Measurements from ENCODE around the gene NDE1. TPM values are rescaled to one million over a fixed set of nuclear protein-coding genes. Genes with fewer than 3 reads are reported as not detected.
A peak's percentile ranks its signal among the peaks of the same experiment; 100 is the strongest.

NDE1 gene
- polyA plus RNA-seq, 1 of the 3 experiments (the other 2 are of a cell fraction): 27.9 TPM

DNA sequence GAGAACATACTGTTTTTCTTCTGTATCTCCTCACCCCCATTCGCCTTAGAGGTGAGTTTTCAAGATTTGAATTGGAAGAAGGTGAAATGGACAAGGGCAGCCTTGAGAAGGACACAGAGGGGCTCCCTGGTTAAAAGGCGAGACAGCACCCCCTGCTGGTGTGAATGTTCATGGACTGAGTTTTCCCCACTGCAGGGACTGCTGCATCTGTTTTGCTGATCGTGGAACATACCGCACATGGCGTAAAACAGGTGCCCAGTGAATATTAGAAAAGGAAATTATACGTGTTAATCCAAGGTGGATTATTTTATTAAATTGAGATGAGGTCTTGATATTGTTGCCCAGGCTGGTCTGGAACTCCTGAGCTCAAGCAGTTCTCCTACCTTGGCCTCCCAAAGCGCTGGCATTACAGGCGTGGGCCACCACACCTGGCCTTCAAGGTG is 54.5 kb downstream of the NDE1 start (continued):
- 0 out of 2 replicates have a peak, but pooled peaks have one; percentile 10 for TF ChIP-seq NRF1 (IDR thresholded peaks at IDR 0.05; ENCODE audit: low read depth, low read length)
- no peak for TF ChIP-seq RCOR1 (IDR thresholded peaks at IDR 0.05; ENCODE audit: low read length)
- no peak for TF ChIP-seq MXI1 (IDR thresholded peaks at IDR 0.05; ENCODE audit: low read depth, low read length)

DNA sequence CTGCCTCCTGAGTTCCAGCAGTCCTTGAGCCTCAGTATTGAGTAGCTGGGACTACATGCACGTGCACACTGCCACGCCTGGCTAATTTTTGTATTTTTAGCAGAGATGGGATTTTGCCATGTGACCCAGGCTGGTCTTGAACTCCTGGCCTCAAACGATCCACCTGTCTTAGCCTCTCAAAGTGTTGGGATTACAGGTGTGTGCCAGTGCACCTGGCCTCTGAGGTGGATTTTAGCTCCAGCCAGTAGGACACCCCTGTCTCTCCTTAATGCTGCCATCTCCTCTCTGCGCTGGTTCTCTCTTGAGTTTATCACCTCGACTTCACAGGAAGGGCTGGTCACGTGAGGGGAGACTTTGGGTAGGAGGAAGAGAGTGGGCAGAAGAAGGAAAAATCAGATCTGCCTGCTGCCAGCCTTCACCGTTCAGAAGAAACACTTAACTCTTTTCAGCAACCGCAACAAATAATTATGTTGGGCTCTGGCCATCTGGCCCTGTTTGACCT is 55.1 kb downstream of the NDE1 start:
- Histone ChIP-seq H3K9me3 (no peaks in the 10 kb centered on the region), H3K9ac (no peak overlapping the region), H3K27ac (ENCODE audit: low read depth in 2 of 2, low read length in 1 of 2) (no peak overlapping the region), H3K27me3 (ENCODE audit: insufficient read depth) (no peaks in the 10 kb centered on the region), H3K4me1 (ENCODE audit: control insufficient read depth in 1 of 2, insufficient read depth in 2 of 2, low read depth in 1 of 2, low read length in 1 of 2) (peaks cover 0 to 4% of the 10 kb centered on the region in 2 experiments; a peak in 1 of 4 replicates), H3K4me3 (ENCODE audit: low read depth in 2 of 2, low read length in 1 of 2) (no peak overlapping the region), H2AFZ (ENCODE audit: low read depth) (no peak overlapping the region), H3F3A (replicated peaks; ENCODE audit: insufficient read depth) (no peaks in the 10 kb centered on the region), H3K79me2 (ENCODE audit: insufficient read depth) (no peaks in the 10 kb centered on the region), H3K4me2 (no peak overlapping the region), H3K36me3 (replicated peaks in 1 of 2; ENCODE audit: control insufficient read depth in 1 of 2, insufficient read depth in 2 of 2, low read length in 1 of 2) (peaks cover 4 to 23% of the 10 kb centered on the region in 2 experiments), H4K20me1 (ENCODE audit: insufficient read depth) (peaks cover 4% of the 10 kb centered on the region; the same call in 1 of the 2 replicates), H3K9me2 (no peaks in the 10 kb centered on the region)
- POLR2A ChIA-PET: no interaction called here
- no peak for TF ChIP-seq NFIC (IDR thresholded peaks at IDR 0.05; ENCODE audit: borderline replicate concordance)
- TF ChIP-seq JUND (IDR thresholded peaks at IDR 0.05): no peak
- no peak for TF ChIP-seq TCF12 (IDR thresholded peaks at IDR 0.05)
- TF ChIP-seq FOXJ3 (CRISPR knock-in tag; IDR thresholded peaks at IDR 0.05): no peak
- TF ChIP-seq CHD2 (IDR thresholded peaks at IDR 0.05; ENCODE audit: low read length, partially characterized antibody): no peak
- no peak for TF ChIP-seq MEF2A (IDR thresholded peaks at IDR 0.05; ENCODE audit: borderline replicate concordance, low read depth)
- no peak for TF ChIP-seq USF2 (IDR thresholded peaks at IDR 0.05; ENCODE audit: borderline replicate concordance, low read depth, low read length)
- TF ChIP-seq FOSL2 (IDR thresholded peaks at IDR 0.05; ENCODE audit: borderline replicate concordance, low read depth): no peak
- no peak for TF ChIP-seq ZBTB33 (IDR thresholded peaks at IDR 0.05; ENCODE audit: borderline replicate concordance, low read depth)
- TF ChIP-seq REST (IDR thresholded peaks at IDR 0.05; ENCODE audit: low read depth, low read length): no peak
- no peak for TF ChIP-seq GABPA (IDR thresholded peaks at IDR 0.05; ENCODE audit: low read depth)
- no peak for TF ChIP-seq POLR2AphosphoS5 (IDR thresholded peaks at IDR 0.05; ENCODE audit: low read depth, low read length)
- TF ChIP-seq ELF1 (IDR thresholded peaks at IDR 0.05): no peak
- no peak for TF ChIP-seq PBX3 (IDR thresholded peaks at IDR 0.05)
- TF ChIP-seq, protein P1, sequence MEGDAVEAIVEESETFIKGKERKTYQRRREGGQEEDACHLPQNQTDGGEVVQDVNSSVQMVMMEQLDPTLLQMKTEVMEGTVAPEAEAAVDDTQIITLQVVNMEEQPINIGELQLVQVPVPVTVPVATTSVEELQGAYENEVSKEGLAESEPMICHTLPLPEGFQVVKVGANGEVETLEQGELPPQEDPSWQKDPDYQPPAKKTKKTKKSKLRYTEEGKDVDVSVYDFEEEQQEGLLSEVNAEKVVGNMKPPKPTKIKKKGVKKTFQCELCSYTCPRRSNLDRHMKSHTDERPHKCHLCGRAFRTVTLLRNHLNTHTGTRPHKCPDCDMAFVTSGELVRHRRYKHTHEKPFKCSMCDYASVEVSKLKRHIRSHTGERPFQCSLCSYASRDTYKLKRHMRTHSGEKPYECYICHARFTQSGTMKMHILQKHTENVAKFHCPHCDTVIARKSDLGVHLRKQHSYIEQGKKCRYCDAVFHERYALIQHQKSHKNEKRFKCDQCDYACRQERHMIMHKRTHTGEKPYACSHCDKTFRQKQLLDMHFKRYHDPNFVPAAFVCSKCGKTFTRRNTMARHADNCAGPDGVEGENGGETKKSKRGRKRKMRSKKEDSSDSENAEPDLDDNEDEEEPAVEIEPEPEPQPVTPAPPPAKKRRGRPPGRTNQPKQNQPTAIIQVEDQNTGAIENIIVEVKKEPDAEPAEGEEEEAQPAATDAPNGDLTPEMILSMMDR (IDR thresholded peaks at IDR 0.05): no peak
- 93% methylated on average over 8 of the region's 8 CpGs for WGBS (ENCODE audit: low lambda C conversion rate)
- no peak for DNase-seq
- CTCF ChIA-PET: interaction anchor here (0.6 to 3.2 kb wide), 10 partner anchors 10 to 124 kb away, joined by 3 to 39 read pairs (median 4); no protein-coding TSS in a partner anchor

Data from SK-N-SH (cell line).